Endothelial cell of umbilical vein (primary cell): ENCODE data around the gene CDK5. TPM values are rescaled to one million over a fixed set of nuclear protein-coding genes. Genes with fewer than 3 reads are reported as not detected.

ENCODE experiments used
- BruUV-seq: library from RNA; stranded (reverse); fragments of 400-500 nt; replicated peaks from 2 replicates; lab custom pipeline; 2021; lab: Mats Ljungman, UMichigan
- CTCF ChIA-PET: fragments of 300-600, 350-600 bp; sonication (Branson Sonifier 250); formaldehyde crosslinking; loops from one replicate; lab custom pipeline; 2021; ENCODE audit warnings: antibody characterized with exemption, inconsistent platforms; lab: Charles Lee
- POLR2A ChIA-PET: fragments of 300-600, 350-600 bp; sonication (Branson Sonifier 250); formaldehyde crosslinking; loops from one replicate; lab custom pipeline; 2021; ENCODE audit warnings: antibody characterized with exemption, inconsistent platforms; lab: Charles Lee
- DNase-seq: peaks from one replicate; pipeline ENCODE4 v3.0.0-alpha.2; 2011; ENCODE audit warnings: low read depth, low spot score
- FAIRE-seq: peaks from 2 replicates; lab custom pipeline; 2011; peaks lifted over from hg19 to GRCh38; lab: Jason Lieb, UNC
- H2AFZ ChIP-seq: 2 replicates; pipeline ENCODE4 v1.6.0; 2012; ENCODE audit warnings: low read depth, low read length, control low read depth, inconsistent platforms
- H3K27ac ChIP-seq: 2 replicates; pipeline ENCODE4 v1.5.1; 2011; ENCODE audit warnings: low read depth, mild to moderate bottlenecking, control low read depth, low read length, moderate library complexity; ENCODE audit not compliant: insufficient read depth
- H3K27me3 ChIP-seq, 2 experiments: 2 replicates each; pipeline versions ENCODE4 v1.6.0 to v1.6.1; 2011; ENCODE audit warnings: low read length in 2 of 2, mixed read lengths in 1 of 2; ENCODE audit not compliant: control insufficient read depth in 2 of 2, insufficient read depth in 2 of 2
- H3K36me3 ChIP-seq, 2 experiments: 2 replicates in 1 of 2; 3 replicates in 1 of 2; pipeline ENCODE4 v1.5.1; 2011; ENCODE audit warnings: low read length in 2 of 2, mild to moderate bottlenecking in 1 of 2, moderate library complexity in 1 of 2; ENCODE audit not compliant: control insufficient read depth in 2 of 2, insufficient read depth in 2 of 2; ENCODE audit errors: extremely low read depth in 1 of 2
- H3K4me1 ChIP-seq: 3 replicates; pipeline ENCODE4 v1.5.1; 2011; ENCODE audit warnings: mild to moderate bottlenecking, low read length; ENCODE audit not compliant: control insufficient read depth, insufficient read depth; ENCODE audit errors: extremely low read depth
- H3K4me2 ChIP-seq: 2 replicates; pipeline ENCODE4 v1.6.1; 2011; ENCODE audit warnings: low read length, control low read depth, mixed read lengths; ENCODE audit not compliant: insufficient read depth
- H3K4me3 ChIP-seq, 3 experiments: fragments of 200-600 bp in 1 of 3; sonication (generic), shearing (Covaris generic) in 1 of 3; replicated peaks in 1 of 3; 2 replicates each; pipeline ENCODE4 v1.5.1; 2011 to 2016; ENCODE audit warnings: control low read depth in 3 of 3, low read length in 3 of 3, mild to moderate bottlenecking in 2 of 3, inconsistent platforms in 1 of 3, low read depth in 1 of 3, moderate library complexity in 1 of 3; ENCODE audit not compliant: insufficient read depth in 1 of 3
- H3K79me2 ChIP-seq: 2 replicates; pipeline ENCODE4 v1.6.0; 2012; ENCODE audit warnings: low read length, inconsistent platforms; ENCODE audit not compliant: control insufficient read depth, insufficient read depth
- H3K9ac ChIP-seq: replicated peaks from 2 replicates; pipeline ENCODE3; 2011; ENCODE audit warnings: low read length, control low read depth; ENCODE audit not compliant: insufficient read depth; ENCODE audit errors: extremely low read depth
- H3K9me1 ChIP-seq: replicated peaks from 3 replicates; pipeline ENCODE4 v1.6.0; 2011; ENCODE audit warnings: mild to moderate bottlenecking, low read length; ENCODE audit not compliant: control insufficient read depth, insufficient read depth; ENCODE audit errors: extremely low read depth
- H3K9me3 ChIP-seq: replicated peaks from 2 replicates; pipeline ENCODE4 v1.5.1; 2012; ENCODE audit warnings: low read length, inconsistent platforms; ENCODE audit not compliant: control insufficient read depth, insufficient read depth
- H4K20me1 ChIP-seq: replicated peaks from 2 replicates; pipeline ENCODE3; 2011; ENCODE audit warnings: mild to moderate bottlenecking, low read length; ENCODE audit not compliant: control insufficient read depth, insufficient read depth; ENCODE audit errors: extremely low read depth
- EZH2 ChIP-seq: IDR thresholded peaks from 2 replicates; pipeline ENCODE4 v1.6.1; 2012; ENCODE audit warnings: borderline replicate concordance, low read depth, mild to moderate bottlenecking, moderate library complexity, low read length, inconsistent platforms; ENCODE audit not compliant: severe bottlenecking
- FOS ChIP-seq: IDR thresholded peaks from 2 replicates; pipeline ENCODE4 v1.6.1; 2011; ENCODE audit warnings: mild to moderate bottlenecking, low read length, moderate library complexity, borderline replicate concordance; ENCODE audit not compliant: insufficient read depth
- GATA2 ChIP-seq: IDR thresholded peaks from 2 replicates; pipeline ENCODE4 v1.7.0; 2011; ENCODE audit warnings: low read depth, mild to moderate bottlenecking, moderate library complexity, mixed read lengths, low read length; ENCODE audit not compliant: insufficient read length, insufficient read depth
- JUN ChIP-seq: IDR thresholded peaks from 2 replicates; pipeline ENCODE4 v1.6.1; 2011; ENCODE audit warnings: borderline replicate concordance, low read depth; ENCODE audit not compliant: insufficient read length, insufficient read depth
- MYC ChIP-seq: IDR thresholded peaks from one replicate; pipeline ENCODE4 v1.6.1; 2011; ENCODE audit warnings: mild to moderate bottlenecking, low read depth, low read length
- POLR2A ChIP-seq: IDR thresholded peaks from 2 replicates; pipeline ENCODE4 v1.6.1; 2012; ENCODE audit warnings: low read depth, mild to moderate bottlenecking, control low read depth, low read length
- POLR2AphosphoS5 ChIP-seq: IDR thresholded peaks from 2 replicates; pipeline ENCODE4 v1.6.1; 2012; ENCODE audit warnings: low read depth, mild to moderate bottlenecking, control low read depth, low read length, moderate library complexity; ENCODE audit not compliant: insufficient read depth
- dilution Hi-C: fragments of 300-500 bp; cut with MboI; formaldehyde crosslinking; loops from one replicate; pipeline ENCODE4 v1.15.0; 2019; ENCODE audit warnings: low sequenced_read_pairs; ENCODE audit not compliant: extremely low pct_ligation_motif_present
- intact Hi-C: fragments of 100-400 bp; cut with micrococcal nuclease; formaldehyde crosslinking; loops from one replicate; pipeline ENCODE4 v1.10.0; 2022
- polyA plus RNA-seq, 4 experiments: library from polyadenylated mRNA; depleted of rRNA in 3 of 4; stranded (reverse) in 3 of 4; unstranded in 1 of 4; fragments of >200 nt; gene quantifications; 2 replicates each; pipeline versions ENCODE4 v1.2.1 to v1.2.3, GENCODE V29; 2011 to 2012; ENCODE audit warnings: missing spikeins in 1 of 4
- total RNA-seq: library from RNA; stranded (reverse); gene quantifications from 2 replicates; pipeline ENCODE4 v1.2.3, GENCODE V29; 2021
- TF ChIP-seq, protein P1 (sequence below): IDR thresholded peaks from 2 replicates; pipeline ENCODE4 v1.6.1; 2011; ENCODE audit not compliant: insufficient read depth, insufficient read length
- TF ChIP-seq, protein P2 (sequence below), 2 donors: IDR thresholded peaks; 1 replicate in 1 of 2; 2 replicates in 1 of 2; pipeline ENCODE4 v1.5.1; 2011; ENCODE audit warnings: low read length in 2 of 2, mild to moderate bottlenecking in 2 of 2, moderate library complexity in 2 of 2, control low read depth in 1 of 2, inconsistent platforms in 1 of 2, low read depth in 1 of 2; ENCODE audit not compliant: insufficient read depth in 1 of 2; ENCODE audit errors: extremely low read depth in 1 of 2

Gene CDK5
- total and polyA plus RNA-seq, 2 donors (not counting 3 experiments of a cell fraction or from before 2014, with no cell fraction given): 16.5 to 38.3 TPM

- Histone ChIP-seq H3K9me1 (no peaks in the 10 kb centered on the region), H3K79me2 (peaks cover 48% of the 10 kb centered on the region), H3K27me3 (no peaks in the 10 kb centered on the region), H3K36me3 (no peaks in the 10 kb centered on the region), H3K4me2 (peak overlapping the region; percentile 71), H3K9ac (peak overlapping the region; percentile 17), H2AFZ (peak overlapping the region; percentile 85), H4K20me1 (no peaks in the 10 kb centered on the region), H3K4me1 (peaks cover 51% of the 10 kb centered on the region), H3K27ac (no peak overlapping the region), H3K9me3 (no peaks in the 10 kb centered on the region), H3K4me3 (peak overlapping the region; percentile 48 to 76 (median 62))
- no peak for DNase-seq
- FAIRE-seq: no peak
- ChIA-PET CTCF (no interaction called here), POLR2A (no interaction called here)
- intact Hi-C loops (no loop called here), dilution Hi-C loops (no loop called here)
- no TSS peak for BruUV-seq
- TF ChIP-seq MYC (no peak), GATA2 (no peak), POLR2AphosphoS5 (no peak), POLR2A (no peak), FOS (no peak), JUN (no peak), EZH2 (no peak)
- TF ChIP-seq, protein P1, sequence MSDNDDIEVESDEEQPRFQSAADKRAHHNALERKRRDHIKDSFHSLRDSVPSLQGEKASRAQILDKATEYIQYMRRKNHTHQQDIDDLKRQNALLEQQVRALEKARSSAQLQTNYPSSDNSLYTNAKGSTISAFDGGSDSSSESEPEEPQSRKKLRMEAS: no peak
- TF ChIP-seq, protein P2, sequence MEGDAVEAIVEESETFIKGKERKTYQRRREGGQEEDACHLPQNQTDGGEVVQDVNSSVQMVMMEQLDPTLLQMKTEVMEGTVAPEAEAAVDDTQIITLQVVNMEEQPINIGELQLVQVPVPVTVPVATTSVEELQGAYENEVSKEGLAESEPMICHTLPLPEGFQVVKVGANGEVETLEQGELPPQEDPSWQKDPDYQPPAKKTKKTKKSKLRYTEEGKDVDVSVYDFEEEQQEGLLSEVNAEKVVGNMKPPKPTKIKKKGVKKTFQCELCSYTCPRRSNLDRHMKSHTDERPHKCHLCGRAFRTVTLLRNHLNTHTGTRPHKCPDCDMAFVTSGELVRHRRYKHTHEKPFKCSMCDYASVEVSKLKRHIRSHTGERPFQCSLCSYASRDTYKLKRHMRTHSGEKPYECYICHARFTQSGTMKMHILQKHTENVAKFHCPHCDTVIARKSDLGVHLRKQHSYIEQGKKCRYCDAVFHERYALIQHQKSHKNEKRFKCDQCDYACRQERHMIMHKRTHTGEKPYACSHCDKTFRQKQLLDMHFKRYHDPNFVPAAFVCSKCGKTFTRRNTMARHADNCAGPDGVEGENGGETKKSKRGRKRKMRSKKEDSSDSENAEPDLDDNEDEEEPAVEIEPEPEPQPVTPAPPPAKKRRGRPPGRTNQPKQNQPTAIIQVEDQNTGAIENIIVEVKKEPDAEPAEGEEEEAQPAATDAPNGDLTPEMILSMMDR (IDR thresholded peaks at IDR 0.05; ENCODE audit: extremely low read depth in 1 of 2, insufficient read depth in 1 of 2, low read depth in 1 of 2, low read length in 2 of 2): no peak
Observed at GRCh38 chr7:151083824-151084160, 26.1 kb upstream of the CDK5 start.
